ENCODE data around the gene TARBP2.
A peak's percentile ranks its signal among the peaks of the same experiment; 100 is the strongest.
"Not testable (repeated sequence)": the region's sequence is repeated elsewhere in the genome, so short reads cannot be mapped to it uniquely, and the experiment has no call there.

TARBP2 gene

GRCh38 chr12:53474077-53474476 lies 27.0 kb upstream of the TARBP2 start:
- H3K36me3 ChIP-seq (ENCODE audit: control insufficient read depth, insufficient read depth, low read length) = peaks cover 80% of the 10 kb centered on the region
- H3K9me3 ChIP-seq (ENCODE audit: control insufficient read depth, low read length) = no peaks in the 10 kb centered on the region
- peak overlapping the region; percentile 36 for H3K27ac ChIP-seq (ENCODE audit: insufficient read depth, low read depth, low read length, poor library complexity, severe bottlenecking)
- no peaks in the 10 kb centered on the region for H3K27me3 ChIP-seq (ENCODE audit: control insufficient read depth, insufficient read depth, low read length, poor library complexity, severe bottlenecking)
- peaks cover 10% of the 10 kb centered on the region for H3K4me1 ChIP-seq (ENCODE audit: control insufficient read depth, insufficient read depth, low read length)
- WGBS, 2 experiments = 96 to 100% methylated on average over 2 of the region's 2 CpGs
- no peak overlapping the region for H3K4me3 ChIP-seq (ENCODE audit: insufficient read depth, low read depth, low read length)

GRCh38 chr12:53474819-53475218 lies 26.3 kb upstream of the TARBP2 start:
- H3K27ac ChIP-seq (ENCODE audit: insufficient read depth, low read depth, low read length, poor library complexity, severe bottlenecking) = peak overlapping the region; percentile 13
- H3K27me3 ChIP-seq (ENCODE audit: control insufficient read depth, insufficient read depth, low read length, poor library complexity, severe bottlenecking) = no peaks in the 10 kb centered on the region
- H3K4me3 ChIP-seq (ENCODE audit: insufficient read depth, low read depth, low read length) = no peak overlapping the region
- peaks cover 13% of the 10 kb centered on the region for H3K4me1 ChIP-seq (ENCODE audit: control insufficient read depth, insufficient read depth, low read length)
- H3K36me3 ChIP-seq (ENCODE audit: control insufficient read depth, insufficient read depth, low read length) = peaks cover 75% of the 10 kb centered on the region
- no peaks in the 10 kb centered on the region for H3K9me3 ChIP-seq (ENCODE audit: control insufficient read depth, low read length)
- 91 to 94% methylated on average over 13 of the region's 13 CpGs for WGBS, 2 experiments

GRCh38 chr12:53476769-53477209 lies 24.3 kb upstream of the TARBP2 start:
- Histone ChIP-seq H3K27ac (ENCODE audit: insufficient read depth, low read depth, low read length, poor library complexity, severe bottlenecking) (no peak overlapping the region), H3K36me3 (ENCODE audit: control insufficient read depth, insufficient read depth, low read length) (peaks cover 66% of the 10 kb centered on the region), H3K9me3 (ENCODE audit: control insufficient read depth, low read length) (no peaks in the 10 kb centered on the region), H3K4me1 (ENCODE audit: control insufficient read depth, insufficient read depth, low read length) (peaks cover 18% of the 10 kb centered on the region), H3K4me3 (ENCODE audit: insufficient read depth, low read depth, low read length) (no peak overlapping the region), H3K27me3 (ENCODE audit: control insufficient read depth, insufficient read depth, low read length, poor library complexity, severe bottlenecking) (no peaks in the 10 kb centered on the region)
- 83 to 87% methylated on average over 2 of the region's 2 CpGs for WGBS, 2 experiments

- 90 to 100% methylated on average over 1 of the region's 1 CpG for WGBS, 2 experiments
Measured at GRCh38 chr12:53478865-53479264, 22.2 kb upstream of the TARBP2 start.

GRCh38 chr12:53479331-53479730 lies 21.8 kb upstream of the TARBP2 start:
- Histone ChIP-seq H3K4me3 (ENCODE audit: insufficient read depth, low read depth, low read length) (no peak overlapping the region), H3K27me3 (ENCODE audit: control insufficient read depth, insufficient read depth, low read length, poor library complexity, severe bottlenecking) (no peaks in the 10 kb centered on the region), H3K27ac (ENCODE audit: insufficient read depth, low read depth, low read length, poor library complexity, severe bottlenecking) (no peak overlapping the region), H3K9me3 (ENCODE audit: control insufficient read depth, low read length) (no peaks in the 10 kb centered on the region), H3K36me3 (ENCODE audit: control insufficient read depth, insufficient read depth, low read length) (peaks cover 50% of the 10 kb centered on the region), H3K4me1 (ENCODE audit: control insufficient read depth, insufficient read depth, low read length) (peaks cover 17% of the 10 kb centered on the region)
- WGBS, 2 experiments = 92 to 94% methylated on average over 5 of the region's 5 CpGs

More at GRCh38 chr12:53478865-53479264, 22.2 kb upstream of the TARBP2 start:
- Histone ChIP-seq H3K4me1 (ENCODE audit: control insufficient read depth, insufficient read depth, low read length) (peaks cover 18% of the 10 kb centered on the region), H3K9me3 (ENCODE audit: control insufficient read depth, low read length) (no peaks in the 10 kb centered on the region), H3K36me3 (ENCODE audit: control insufficient read depth, insufficient read depth, low read length) (peaks cover 55% of the 10 kb centered on the region), H3K4me3 (ENCODE audit: insufficient read depth, low read depth, low read length) (no peak overlapping the region), H3K27me3 (ENCODE audit: control insufficient read depth, insufficient read depth, low read length, poor library complexity, severe bottlenecking) (no peaks in the 10 kb centered on the region), H3K27ac (ENCODE audit: insufficient read depth, low read depth, low read length, poor library complexity, severe bottlenecking) (peak overlapping the region; percentile 11)

- no peaks in the 10 kb centered on the region for H3K9me3 ChIP-seq (ENCODE audit: control insufficient read depth, low read length)
- peaks cover 7% of the 10 kb centered on the region for H3K4me1 ChIP-seq (ENCODE audit: control insufficient read depth, insufficient read depth, low read length)
- no peaks in the 10 kb centered on the region for H3K27me3 ChIP-seq (ENCODE audit: control insufficient read depth, insufficient read depth, low read length, poor library complexity, severe bottlenecking)
- peaks cover 36% of the 10 kb centered on the region for H3K36me3 ChIP-seq (ENCODE audit: control insufficient read depth, insufficient read depth, low read length)
- no peak overlapping the region for H3K4me3 ChIP-seq (ENCODE audit: insufficient read depth, low read depth, low read length)
- no peak overlapping the region for H3K27ac ChIP-seq (ENCODE audit: insufficient read depth, low read depth, low read length, poor library complexity, severe bottlenecking)
- WGBS, 2 experiments = 92 to 93% methylated on average over 6 to 8 of the region's 12 CpGs
Measured at GRCh38 chr12:53480491-53481442, 20.3 kb upstream of the TARBP2 start.

- H3K27me3 ChIP-seq (ENCODE audit: control insufficient read depth, insufficient read depth, low read length, poor library complexity, severe bottlenecking); H3K4me3 ChIP-seq (ENCODE audit: insufficient read depth, low read depth, low read length); H3K9me3 ChIP-seq (ENCODE audit: control insufficient read depth, low read length); H3K4me1 ChIP-seq (ENCODE audit: control insufficient read depth, insufficient read depth, low read length): not testable (repeated sequence)
- Histone ChIP-seq H3K27ac (ENCODE audit: insufficient read depth, low read depth, low read length, poor library complexity, severe bottlenecking) (peak overlapping the region; percentile 9), H3K36me3 (ENCODE audit: control insufficient read depth, insufficient read depth, low read length) (peaks cover 29% of the 10 kb centered on the region)
- 92 to 96% methylated on average over 6 of the region's 6 CpGs for WGBS, 2 experiments
Measured at GRCh38 chr12:53481458-53481857, 19.6 kb upstream of the TARBP2 start.

- Histone ChIP-seq H3K4me3 (ENCODE audit: insufficient read depth, low read depth, low read length) (no peak overlapping the region), H3K9me3 (ENCODE audit: control insufficient read depth, low read length) (no peaks in the 10 kb centered on the region), H3K27ac (ENCODE audit: insufficient read depth, low read depth, low read length, poor library complexity, severe bottlenecking) (peak overlapping the region; percentile 9), H3K27me3 (ENCODE audit: control insufficient read depth, insufficient read depth, low read length, poor library complexity, severe bottlenecking) (no peaks in the 10 kb centered on the region), H3K4me1 (ENCODE audit: control insufficient read depth, insufficient read depth, low read length) (peaks cover 7% of the 10 kb centered on the region), H3K36me3 (ENCODE audit: control insufficient read depth, insufficient read depth, low read length) (peaks cover 24% of the 10 kb centered on the region)
- 90 to 93% methylated on average over 8 of the region's 9 CpGs for WGBS, 2 experiments
Measured at GRCh38 chr12:53481939-53482586, 19.0 kb upstream of the TARBP2 start.

GRCh38 chr12:53482626-53483168 lies 18.4 kb upstream of the TARBP2 start:
- H3K27ac ChIP-seq (ENCODE audit: insufficient read depth, low read depth, low read length, poor library complexity, severe bottlenecking) = no peak overlapping the region
- no peaks in the 10 kb centered on the region for H3K9me3 ChIP-seq (ENCODE audit: control insufficient read depth, low read length)
- peaks cover 18% of the 10 kb centered on the region for H3K36me3 ChIP-seq (ENCODE audit: control insufficient read depth, insufficient read depth, low read length)
- H3K4me3 ChIP-seq (ENCODE audit: insufficient read depth, low read depth, low read length) = no peak overlapping the region
- WGBS, 2 experiments = 93 to 94% methylated on average over 18 of the region's 18 CpGs
- peaks cover 7% of the 10 kb centered on the region for H3K4me1 ChIP-seq (ENCODE audit: control insufficient read depth, insufficient read depth, low read length)
- no peaks in the 10 kb centered on the region for H3K27me3 ChIP-seq (ENCODE audit: control insufficient read depth, insufficient read depth, low read length, poor library complexity, severe bottlenecking)

Measured in ectodermal cell (in vitro differentiated cells).